ENCODE results near the gene LINC01488.

The LINC01488 gene

GRCh38 chr11:69493931-69494821 lies 12.7 kb downstream of the LINC01488 start:
- DNase-seq (ENCODE audit: low spot score) = no peak

- DNase-seq (ENCODE audit: low spot score) = no peak
Measured at GRCh38 chr11:69494851-69495250, 13.4 kb downstream of the LINC01488 start.

- DNase-seq (ENCODE audit: low spot score) = no peak
Measured at GRCh38 chr11:69495441-69496201, 14.2 kb downstream of the LINC01488 start.

- no peak for DNase-seq (ENCODE audit: low spot score)
Measured at GRCh38 chr11:69496202-69496557, 14.7 kb downstream of the LINC01488 start.

GRCh38 chr11:69496631-69497220 lies 15.3 kb downstream of the LINC01488 start:
- DNase-seq (ENCODE audit: low spot score) = no peak

- no peak for DNase-seq (ENCODE audit: low spot score)
Measured at GRCh38 chr11:69497221-69497787, 15.8 kb downstream of the LINC01488 start.

GRCh38 chr11:69498614-69499175 lies 17.2 kb downstream of the LINC01488 start:
- no peak for DNase-seq (ENCODE audit: low spot score)

GRCh38 chr11:69499186-69499917 lies 17.9 kb downstream of the LINC01488 start:
- DNase-seq (ENCODE audit: low spot score) = no peak

GRCh38 chr11:69499918-69500284 lies 18.4 kb downstream of the LINC01488 start:
- DNase-seq (ENCODE audit: low spot score) = no peak

- DNase-seq (ENCODE audit: low spot score) = no peak
Measured at GRCh38 chr11:69500285-69501120, 19.0 kb downstream of the LINC01488 start.

GRCh38 chr11:69501121-69501489 lies 19.6 kb downstream of the LINC01488 start:
- DNase-seq (ENCODE audit: low spot score) = no peak

- DNase-seq (ENCODE audit: low spot score) = no peak
Measured at GRCh38 chr11:69501891-69502860, 20.7 kb downstream of the LINC01488 start.

GRCh38 chr11:69504127-69504526 lies 22.7 kb downstream of the LINC01488 start:
- DNase-seq (ENCODE audit: low spot score) = no peak

- DNase-seq (ENCODE audit: low spot score) = no peak
Measured at GRCh38 chr11:69504576-69505335, 23.3 kb downstream of the LINC01488 start.

- no peak for DNase-seq (ENCODE audit: low spot score)
Measured at GRCh38 chr11:69508974-69509373, 27.5 kb downstream of the LINC01488 start.

- no peak for DNase-seq (ENCODE audit: low spot score)
Measured at GRCh38 chr11:69509381-69509780, 27.9 kb downstream of the LINC01488 start.

- DNase-seq (ENCODE audit: low spot score) = no peak
Measured at GRCh38 chr11:69509846-69510390, 28.5 kb downstream of the LINC01488 start.

Data from D341Med (cell line).